Fibroblast of lung (primary cell): Measurements from ENCODE around the gene CCL2.
A peak's percentile ranks its signal among the peaks of the same experiment; 100 is the strongest.

ENCODE experiments used
- EZH2 ChIP-seq: IDR thresholded peaks from 2 replicates; pipeline ENCODE4 v1.5.1; 2012; ENCODE audit warnings: low read length, control low read depth, mild to moderate bottlenecking; ENCODE audit errors: missing control alignments
- TF ChIP-seq, protein P1 (sequence below), 2 donors: IDR thresholded peaks in 1 of 2; conservative IDR thresholded peaks in 1 of 2; 1 replicate in 1 of 2; 2 replicates in 1 of 2; pipeline ENCODE4 v1.5.1; 2011 to 2012; ENCODE audit warnings: low read length in 2 of 2, control low read depth in 1 of 2, inconsistent platforms in 1 of 2, low read depth in 1 of 2, mild to moderate bottlenecking in 1 of 2

DNA sequence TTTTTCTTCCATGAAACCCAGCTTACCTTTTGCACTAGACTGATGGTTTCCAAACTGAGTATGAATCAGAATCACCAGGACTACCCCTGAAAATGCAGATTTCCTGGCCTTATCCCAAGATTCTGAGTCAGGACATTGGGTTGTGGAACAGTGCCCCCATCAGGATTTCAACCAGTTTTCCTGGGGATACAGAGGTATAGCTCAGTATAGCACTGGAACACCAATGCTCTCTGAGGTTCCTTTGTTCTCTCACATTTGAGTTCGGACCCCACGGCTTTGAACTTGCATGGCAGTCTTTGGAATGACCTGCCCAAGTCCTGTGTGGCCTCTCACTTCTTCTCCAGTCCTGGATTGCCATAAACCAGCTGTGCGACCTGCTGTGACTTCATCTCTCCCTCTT is 51.4 kb downstream of the CCL2 start:
- TF ChIP-seq, protein P1, sequence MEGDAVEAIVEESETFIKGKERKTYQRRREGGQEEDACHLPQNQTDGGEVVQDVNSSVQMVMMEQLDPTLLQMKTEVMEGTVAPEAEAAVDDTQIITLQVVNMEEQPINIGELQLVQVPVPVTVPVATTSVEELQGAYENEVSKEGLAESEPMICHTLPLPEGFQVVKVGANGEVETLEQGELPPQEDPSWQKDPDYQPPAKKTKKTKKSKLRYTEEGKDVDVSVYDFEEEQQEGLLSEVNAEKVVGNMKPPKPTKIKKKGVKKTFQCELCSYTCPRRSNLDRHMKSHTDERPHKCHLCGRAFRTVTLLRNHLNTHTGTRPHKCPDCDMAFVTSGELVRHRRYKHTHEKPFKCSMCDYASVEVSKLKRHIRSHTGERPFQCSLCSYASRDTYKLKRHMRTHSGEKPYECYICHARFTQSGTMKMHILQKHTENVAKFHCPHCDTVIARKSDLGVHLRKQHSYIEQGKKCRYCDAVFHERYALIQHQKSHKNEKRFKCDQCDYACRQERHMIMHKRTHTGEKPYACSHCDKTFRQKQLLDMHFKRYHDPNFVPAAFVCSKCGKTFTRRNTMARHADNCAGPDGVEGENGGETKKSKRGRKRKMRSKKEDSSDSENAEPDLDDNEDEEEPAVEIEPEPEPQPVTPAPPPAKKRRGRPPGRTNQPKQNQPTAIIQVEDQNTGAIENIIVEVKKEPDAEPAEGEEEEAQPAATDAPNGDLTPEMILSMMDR (conservative IDR thresholded peaks at IDR 0.05 in 1 of 2, IDR thresholded peaks at IDR 0.05 in 1 of 2; ENCODE audit: low read depth in 1 of 2, low read length in 2 of 2), result peak; percentile 50 to 68
- no peak for TF ChIP-seq EZH2
